Measurements from ENCODE around the gene KICS2. TPM values are rescaled to one million over a fixed set of nuclear protein-coding genes. Genes with fewer than 3 reads are reported as not detected.
A peak's percentile ranks its signal among the peaks of the same experiment; 100 is the strongest.

Gene KICS2
- total and polyA plus RNA-seq, 2 of the 8 experiments (the other 6 are each of a cell fraction or from before 2014, with no cell fraction given): 5.6 to 9.5 TPM

DNA sequence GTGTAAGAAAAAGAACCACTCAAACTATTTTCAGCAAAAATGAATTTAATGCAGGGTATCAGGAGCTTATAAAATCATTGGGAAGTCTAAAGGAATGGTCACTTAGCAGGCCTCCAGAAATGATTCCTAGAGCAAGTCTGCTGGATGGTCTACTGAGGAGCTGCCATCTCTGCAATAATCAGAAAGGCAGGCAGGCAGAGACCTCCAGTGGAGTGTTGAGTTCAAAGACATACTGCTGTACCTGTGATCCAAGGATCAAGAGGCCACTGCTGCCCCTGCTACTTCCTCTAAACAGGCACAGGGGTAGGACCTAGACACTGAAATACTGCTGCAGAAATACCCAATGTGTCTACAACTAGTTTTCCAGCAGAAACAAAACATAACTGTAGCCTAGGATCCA, 14.5 kb upstream of the KICS2 start (continued):
- TF ChIP-seq, protein P1, sequence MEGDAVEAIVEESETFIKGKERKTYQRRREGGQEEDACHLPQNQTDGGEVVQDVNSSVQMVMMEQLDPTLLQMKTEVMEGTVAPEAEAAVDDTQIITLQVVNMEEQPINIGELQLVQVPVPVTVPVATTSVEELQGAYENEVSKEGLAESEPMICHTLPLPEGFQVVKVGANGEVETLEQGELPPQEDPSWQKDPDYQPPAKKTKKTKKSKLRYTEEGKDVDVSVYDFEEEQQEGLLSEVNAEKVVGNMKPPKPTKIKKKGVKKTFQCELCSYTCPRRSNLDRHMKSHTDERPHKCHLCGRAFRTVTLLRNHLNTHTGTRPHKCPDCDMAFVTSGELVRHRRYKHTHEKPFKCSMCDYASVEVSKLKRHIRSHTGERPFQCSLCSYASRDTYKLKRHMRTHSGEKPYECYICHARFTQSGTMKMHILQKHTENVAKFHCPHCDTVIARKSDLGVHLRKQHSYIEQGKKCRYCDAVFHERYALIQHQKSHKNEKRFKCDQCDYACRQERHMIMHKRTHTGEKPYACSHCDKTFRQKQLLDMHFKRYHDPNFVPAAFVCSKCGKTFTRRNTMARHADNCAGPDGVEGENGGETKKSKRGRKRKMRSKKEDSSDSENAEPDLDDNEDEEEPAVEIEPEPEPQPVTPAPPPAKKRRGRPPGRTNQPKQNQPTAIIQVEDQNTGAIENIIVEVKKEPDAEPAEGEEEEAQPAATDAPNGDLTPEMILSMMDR (IDR thresholded peaks at IDR 0.05; ENCODE audit: control extremely low read depth in 1 of 3, insufficient read depth in 1 of 3, low read depth in 1 of 3, low read length in 3 of 3): peak in 2 of 3 experiments; percentile 20 to 39; a peak in 2 of 4 replicates
- TF ChIP-seq BACH1 (IDR thresholded peaks at IDR 0.05; ENCODE audit: low read length): no peak
